ENCODE measurements around the gene DET1.

Gene DET1

GRCh38 chr15:88538972-88539371 lies 7.5 kb downstream of the DET1 start:
- no peaks in the 10 kb centered on the region for H3K79me2 ChIP-seq (ENCODE audit: low read length)
- no peak overlapping the region for H3K4me2 ChIP-seq (ENCODE audit: low read length)
- H3K4me3 ChIP-seq (ENCODE audit: low read length), result no peak overlapping the region
- H3K9me3 ChIP-seq (ENCODE audit: insufficient read depth, low read length), result no peaks in the 10 kb centered on the region
- no peak overlapping the region for H3K27ac ChIP-seq (ENCODE audit: low read length)
- no peaks in the 10 kb centered on the region for H3K27me3 ChIP-seq (ENCODE audit: low read depth, low read length)
- no peaks in the 10 kb centered on the region for H4K20me1 ChIP-seq (ENCODE audit: insufficient read depth, low read length)
- no peak overlapping the region for H3K9ac ChIP-seq (ENCODE audit: low read length)
- H3K4me1 ChIP-seq (ENCODE audit: low read length), result peaks cover 7% of the 10 kb centered on the region
- no peak for TF ChIP-seq CTCF (IDR thresholded peaks at IDR 0.05; ENCODE audit: low read depth, low read length)
- no peak for TF ChIP-seq EZH2phosphoT487 (IDR thresholded peaks at IDR 0.05; ENCODE audit: low read depth)
- peaks cover 4% of the 10 kb centered on the region for H3K36me3 ChIP-seq (replicated peaks; ENCODE audit: low read depth, low read length)
- no peak overlapping the region for H2AFZ ChIP-seq (ENCODE audit: low read depth, low read length)

GRCh38 chr15:88537591-88538317 lies 8.7 kb downstream of the DET1 start:
- Histone ChIP-seq H3K4me3 (ENCODE audit: low read length) (no peak overlapping the region), H2AFZ (ENCODE audit: low read depth, low read length) (no peak overlapping the region), H3K9me3 (ENCODE audit: insufficient read depth, low read length) (no peaks in the 10 kb centered on the region), H3K36me3 (replicated peaks; ENCODE audit: low read depth, low read length) (peaks cover 4% of the 10 kb centered on the region), H3K4me1 (ENCODE audit: low read length) (peaks cover 4% of the 10 kb centered on the region), H3K27ac (ENCODE audit: low read length) (no peak overlapping the region), H3K79me2 (ENCODE audit: low read length) (no peaks in the 10 kb centered on the region), H3K4me2 (ENCODE audit: low read length) (no peak overlapping the region), H3K27me3 (ENCODE audit: low read depth, low read length) (no peaks in the 10 kb centered on the region), H3K9ac (ENCODE audit: low read length) (no peak overlapping the region), H4K20me1 (ENCODE audit: insufficient read depth, low read length) (no peaks in the 10 kb centered on the region)
- TF ChIP-seq CTCF (IDR thresholded peaks at IDR 0.05; ENCODE audit: low read depth, low read length), result no peak
- TF ChIP-seq EZH2phosphoT487 (IDR thresholded peaks at IDR 0.05; ENCODE audit: low read depth), result no peak

GRCh38 chr15:88535607-88536313 lies 10.7 kb downstream of the DET1 start:
- Histone ChIP-seq H3K4me2 (ENCODE audit: low read length) (no peak overlapping the region), H3K27ac (ENCODE audit: low read length) (no peak overlapping the region), H3K27me3 (ENCODE audit: low read depth, low read length) (no peaks in the 10 kb centered on the region), H3K36me3 (replicated peaks; ENCODE audit: low read depth, low read length) (peaks cover 6% of the 10 kb centered on the region), H3K4me1 (ENCODE audit: low read length) (peaks cover 4% of the 10 kb centered on the region), H2AFZ (ENCODE audit: low read depth, low read length) (no peak overlapping the region), H3K4me3 (ENCODE audit: low read length) (no peak overlapping the region), H3K9me3 (ENCODE audit: insufficient read depth, low read length) (no peaks in the 10 kb centered on the region), H3K9ac (ENCODE audit: low read length) (no peak overlapping the region), H3K79me2 (ENCODE audit: low read length) (no peaks in the 10 kb centered on the region), H4K20me1 (ENCODE audit: insufficient read depth, low read length) (no peaks in the 10 kb centered on the region)
- no peak for TF ChIP-seq CTCF (IDR thresholded peaks at IDR 0.05; ENCODE audit: low read depth, low read length)
- no peak for TF ChIP-seq EZH2phosphoT487 (IDR thresholded peaks at IDR 0.05; ENCODE audit: low read depth)

GRCh38 chr15:88535100-88535499 lies 11.4 kb downstream of the DET1 start:
- Histone ChIP-seq H3K9ac (ENCODE audit: low read length) (no peak overlapping the region), H3K9me3 (ENCODE audit: insufficient read depth, low read length) (no peaks in the 10 kb centered on the region), H3K4me3 (ENCODE audit: low read length) (no peak overlapping the region), H3K27me3 (ENCODE audit: low read depth, low read length) (no peaks in the 10 kb centered on the region), H3K79me2 (ENCODE audit: low read length) (no peaks in the 10 kb centered on the region), H3K4me2 (ENCODE audit: low read length) (no peak overlapping the region), H3K36me3 (replicated peaks; ENCODE audit: low read depth, low read length) (peaks cover 7% of the 10 kb centered on the region), H2AFZ (ENCODE audit: low read depth, low read length) (no peak overlapping the region), H3K4me1 (ENCODE audit: low read length) (peaks cover 4% of the 10 kb centered on the region), H3K27ac (ENCODE audit: low read length) (no peak overlapping the region), H4K20me1 (ENCODE audit: insufficient read depth, low read length) (no peaks in the 10 kb centered on the region)
- TF ChIP-seq CTCF (IDR thresholded peaks at IDR 0.05; ENCODE audit: low read depth, low read length) (no peak), EZH2phosphoT487 (IDR thresholded peaks at IDR 0.05; ENCODE audit: low read depth) (no peak)
